HuH-7.5 (cell line): ENCODE measurements around the gene GPHN.

Experiments
- DNase-seq: peaks from one replicate; pipeline ENCODE4 v3.0.0; 2011; ENCODE audit warnings: low spot score

GPHN gene

DNA sequence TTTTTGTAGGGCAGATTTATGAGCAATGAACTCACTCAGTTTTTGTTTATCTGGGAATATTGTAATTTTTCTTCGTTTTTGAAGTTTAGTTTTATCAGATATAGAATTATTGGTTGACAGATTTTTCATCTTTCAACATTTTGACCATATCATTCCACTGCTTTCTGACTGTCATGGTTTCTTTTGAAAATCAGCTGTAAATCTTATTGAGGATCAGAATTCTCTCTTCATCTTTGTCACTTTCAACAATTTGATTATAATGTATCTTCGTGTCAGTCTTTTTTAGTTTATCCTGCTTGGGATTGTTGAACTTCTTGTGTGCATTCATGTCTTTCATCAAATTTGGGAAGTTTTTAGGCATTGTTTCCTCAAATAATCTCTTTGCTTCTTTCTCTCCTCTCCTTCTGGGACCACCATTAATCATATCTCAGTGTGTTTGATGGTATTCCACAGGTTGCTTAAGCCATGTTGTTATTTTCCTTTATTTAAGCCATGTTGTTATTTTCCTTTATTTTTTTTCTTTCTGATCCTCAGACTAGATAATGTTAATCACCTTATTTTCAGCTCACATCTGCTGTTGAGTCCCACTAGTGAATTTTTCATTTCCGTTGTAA is 451.6 kb downstream of the GPHN start:
- DNase-seq = no peak

DNA sequence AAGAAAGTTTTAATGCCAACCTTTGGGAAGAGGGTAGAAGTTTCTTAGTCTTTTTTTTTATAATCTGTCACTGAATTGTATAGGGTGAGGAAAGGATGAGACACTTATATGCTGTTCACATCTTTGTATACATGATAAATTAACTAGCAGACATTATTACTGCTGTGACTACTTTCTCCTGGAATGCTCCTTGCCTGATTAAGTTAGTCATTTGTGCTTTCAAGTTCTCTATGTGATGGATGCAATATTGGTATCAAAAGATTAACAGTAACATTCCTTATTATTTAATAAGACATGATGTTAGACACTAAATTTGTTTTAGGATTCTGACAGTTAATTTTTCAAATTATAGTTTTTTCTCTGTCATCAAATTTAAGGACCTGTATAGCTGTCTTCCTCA is 457.9 kb downstream of the GPHN start:
- no peak for DNase-seq

DNA sequence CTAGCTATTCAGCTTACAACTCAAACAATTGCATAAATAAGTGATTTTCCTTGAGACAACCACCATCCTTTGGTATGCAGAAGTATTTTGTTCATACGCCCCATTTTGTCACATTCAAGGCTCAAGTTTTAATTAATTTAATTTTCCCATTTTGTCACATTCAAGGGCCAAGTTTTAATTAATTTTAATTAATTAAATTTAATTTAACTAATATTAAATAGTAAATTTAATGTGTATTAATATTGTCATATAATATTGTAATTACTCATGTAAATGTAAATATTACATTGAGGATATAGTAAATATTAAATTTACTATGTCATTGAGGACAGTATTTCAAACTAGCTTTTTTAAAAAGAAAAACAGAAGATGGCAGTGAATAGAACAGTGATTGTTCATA is 464.5 kb downstream of the GPHN start:
- no peak for DNase-seq

DNA sequence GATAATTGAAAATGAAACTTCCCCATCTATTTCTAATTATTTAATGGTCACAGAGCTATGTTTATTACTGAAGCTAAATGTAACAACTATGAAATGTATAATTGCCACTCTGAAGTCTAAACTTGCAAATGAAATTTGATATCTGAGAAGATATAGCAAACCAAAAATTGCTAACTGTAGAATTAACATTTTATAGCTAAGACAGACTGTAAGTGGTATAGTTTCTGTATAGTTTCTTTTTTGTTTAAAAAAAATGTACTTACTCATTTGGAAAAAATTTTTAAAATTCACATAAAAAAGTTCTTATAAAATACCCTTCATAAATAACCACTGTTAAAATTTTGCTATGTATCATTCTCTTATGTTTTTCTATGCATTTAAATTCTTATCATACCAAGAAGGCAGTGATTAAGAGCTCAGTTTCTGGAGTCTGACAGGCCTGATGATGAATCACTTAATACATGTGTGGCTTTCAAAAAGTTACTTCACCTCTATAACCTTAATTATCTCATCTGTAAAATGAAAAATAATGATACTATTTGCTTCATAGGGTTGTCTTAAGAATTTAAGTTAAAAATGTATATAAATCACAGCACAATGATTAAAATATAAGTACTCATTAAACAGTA is 466.6 kb downstream of the GPHN start:
- no peak for DNase-seq

DNA sequence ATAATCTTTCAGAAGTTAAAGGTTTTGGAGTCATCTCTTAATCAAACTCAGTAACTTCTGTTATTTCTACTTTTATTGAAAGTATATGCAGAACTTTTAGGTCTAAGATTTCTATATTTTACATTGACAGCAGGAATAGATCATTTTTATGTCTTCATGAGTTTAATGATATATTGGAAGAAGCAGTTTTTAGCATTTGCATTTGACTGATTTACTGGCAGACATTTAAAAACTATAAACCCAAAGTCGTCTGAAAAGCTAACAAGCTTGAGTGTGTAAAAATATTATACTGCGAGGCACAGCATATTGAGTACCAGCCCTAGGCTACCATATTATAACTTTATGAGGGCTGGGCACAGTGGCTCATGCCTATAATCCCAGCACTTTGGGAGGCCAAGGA is 467.3 kb downstream of the GPHN start:
- DNase-seq = no peak

DNA sequence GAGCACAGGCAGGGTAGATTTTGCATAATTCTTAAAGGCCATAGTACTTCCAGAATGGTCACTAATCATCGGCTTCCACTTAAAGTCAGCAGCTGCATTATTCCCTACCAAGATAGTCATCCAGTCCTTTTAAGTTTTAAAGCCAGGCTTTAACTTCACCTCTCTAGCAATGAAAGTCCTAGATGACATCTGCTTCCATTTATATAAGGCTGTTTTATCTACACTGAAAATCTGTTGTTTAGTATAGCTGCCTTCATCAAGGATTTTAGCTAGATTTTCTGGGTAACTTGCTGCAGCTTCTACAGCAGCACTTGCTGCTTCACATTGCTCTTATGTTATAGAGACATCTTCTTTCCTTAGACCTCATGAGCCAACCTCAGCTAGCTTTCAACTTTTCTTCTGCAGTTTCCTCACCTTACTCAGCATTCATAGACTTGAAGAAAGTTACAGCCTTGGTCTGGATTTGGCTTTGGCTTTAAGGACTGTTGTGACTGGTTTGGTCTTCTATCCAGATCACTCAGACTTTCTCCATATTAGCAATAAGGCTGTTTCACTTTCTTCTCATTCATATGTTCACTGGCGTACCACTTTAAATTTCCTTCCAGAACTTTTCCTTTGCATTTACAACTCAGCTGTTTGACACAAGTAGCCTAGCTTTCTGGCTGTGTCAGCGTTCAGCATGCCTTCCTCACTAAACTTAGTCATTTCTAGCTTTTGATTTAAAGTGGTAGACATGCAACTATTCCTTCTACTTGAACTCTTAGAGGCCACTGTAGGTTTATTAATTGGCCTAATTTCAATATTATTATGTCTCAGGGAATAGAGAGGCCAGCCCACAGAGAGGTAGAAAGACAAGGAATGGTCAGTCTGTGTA is 471.4 kb downstream of the GPHN start:
- DNase-seq = no peak

DNA sequence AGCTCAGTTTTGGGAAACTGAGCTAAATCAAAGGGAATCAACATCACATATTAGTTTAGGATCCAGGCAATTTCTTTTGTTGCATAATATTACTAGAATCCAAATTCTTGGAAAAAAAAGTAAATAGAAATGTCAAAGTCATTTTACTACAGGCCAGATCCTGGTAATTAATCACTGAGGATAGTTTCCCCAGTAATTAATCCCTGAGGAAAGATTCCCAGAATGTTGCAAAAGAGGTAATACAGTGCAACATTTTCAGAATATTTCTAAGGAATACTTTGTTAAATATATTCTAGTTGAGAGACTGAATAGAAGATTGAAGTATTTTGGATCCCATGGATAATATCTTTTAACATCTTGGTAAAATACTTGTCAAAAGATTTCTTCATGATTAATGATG is 474.3 kb downstream of the GPHN start:
- no peak for DNase-seq

DNA sequence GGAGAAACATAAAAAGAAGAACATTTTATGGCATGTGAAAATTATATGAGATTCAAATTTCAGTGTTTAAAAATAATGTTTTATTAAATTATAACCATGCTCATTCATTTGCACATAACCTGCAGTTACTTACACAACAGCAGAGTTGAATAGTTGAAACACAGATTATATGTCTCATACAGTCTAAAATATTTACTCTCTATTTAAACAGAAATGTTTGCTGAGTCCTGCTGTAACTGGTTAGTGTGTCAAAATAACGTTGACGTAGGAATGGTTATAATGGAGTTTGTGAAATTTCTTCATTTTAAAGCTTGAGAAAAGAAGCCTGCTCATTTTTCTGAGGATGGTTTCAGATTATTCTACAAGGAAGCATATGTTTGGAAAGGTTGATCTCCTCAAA is 484.8 kb downstream of the GPHN start:
- no peak for DNase-seq

DNA sequence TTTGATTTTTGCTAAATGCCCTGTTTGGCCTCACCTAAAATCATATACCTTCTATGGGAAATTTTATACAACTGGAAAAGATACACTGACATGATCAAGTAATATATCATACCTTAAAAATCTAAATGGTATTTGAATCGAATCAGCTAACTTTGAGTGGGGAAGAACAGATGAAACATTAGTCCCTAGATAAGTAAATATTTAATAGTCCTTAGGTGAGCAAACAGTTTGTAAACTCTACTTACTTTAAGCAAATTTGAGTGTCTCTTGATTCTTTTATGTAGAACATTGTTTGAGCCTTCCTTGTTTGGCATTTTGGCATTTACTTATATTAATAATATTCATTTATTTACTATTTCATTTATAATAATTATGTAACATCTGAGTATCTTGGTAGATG is 485.6 kb downstream of the GPHN start:
- no peak for DNase-seq

DNA sequence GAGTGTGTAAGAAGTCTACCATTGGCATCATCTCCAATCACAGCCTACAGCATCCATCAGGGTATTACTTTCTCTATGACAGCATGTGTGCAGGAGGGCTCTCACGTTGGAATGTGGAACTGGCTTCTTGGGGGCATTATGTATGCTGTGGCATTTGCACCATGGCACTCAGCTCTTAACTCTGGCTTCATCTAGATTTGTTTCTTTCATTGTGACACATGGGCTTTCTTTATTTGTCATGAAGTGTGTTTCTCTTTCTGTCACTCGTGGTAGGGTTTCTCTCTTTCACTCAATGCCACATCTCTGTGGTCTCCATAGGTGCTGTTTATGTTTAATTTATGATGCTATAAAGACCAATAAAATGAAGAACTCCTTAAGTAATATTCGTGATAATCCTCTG is 490.1 kb downstream of the GPHN start:
- no peak for DNase-seq

DNA sequence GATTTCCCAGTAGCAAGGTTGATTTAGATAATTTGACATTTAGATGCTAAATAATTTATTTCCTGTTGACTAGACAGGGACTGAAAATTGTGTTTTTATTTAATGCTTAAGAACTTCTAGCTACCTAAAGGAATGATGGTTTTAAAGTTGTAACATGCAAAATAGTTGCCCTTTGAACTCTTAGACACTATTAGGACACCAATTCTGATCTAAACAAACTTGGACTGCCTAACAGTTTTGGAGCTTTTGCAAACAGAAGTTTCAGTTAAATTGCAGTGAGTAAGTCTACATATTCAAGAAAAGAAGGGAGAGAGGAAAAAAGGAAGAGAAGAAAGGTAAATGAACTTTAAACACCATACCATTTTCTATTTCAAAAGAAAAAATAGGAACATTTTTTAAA is 492.0 kb downstream of the GPHN start:
- no peak for DNase-seq

DNA sequence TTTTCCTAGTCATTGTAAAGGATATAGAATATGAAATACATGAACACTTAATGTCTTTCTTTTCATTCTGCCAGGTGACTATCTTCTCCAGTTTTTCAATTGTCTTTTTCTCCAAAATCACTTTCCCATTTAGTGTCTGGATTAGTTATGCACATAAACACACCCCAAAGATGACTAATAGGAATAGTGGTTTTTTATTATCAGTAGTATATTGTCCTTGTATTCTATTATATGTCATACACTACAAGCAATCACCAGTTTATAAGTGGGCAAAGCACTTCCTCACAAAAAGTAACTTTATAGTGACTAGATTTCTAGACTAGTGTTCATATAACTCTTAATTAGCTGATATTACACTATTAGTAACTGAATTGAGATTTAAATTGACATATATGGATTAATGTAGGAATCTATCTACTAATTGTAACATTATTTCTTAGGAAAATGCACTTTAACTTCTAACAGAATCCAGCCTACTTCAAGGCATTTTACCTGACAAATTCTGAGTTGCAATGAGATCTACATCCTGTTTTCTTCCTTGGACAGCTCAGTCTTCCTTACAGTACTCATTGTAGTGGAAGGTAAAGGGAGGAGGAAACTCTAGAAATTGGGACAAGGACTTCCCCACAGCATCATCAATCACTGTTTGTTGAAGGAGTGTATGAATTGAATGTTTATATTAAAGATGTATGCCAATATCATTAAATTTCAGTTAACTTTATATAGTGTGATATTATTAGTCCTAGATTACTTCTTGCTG is 495.2 kb downstream of the GPHN start:
- no peak for DNase-seq

DNA sequence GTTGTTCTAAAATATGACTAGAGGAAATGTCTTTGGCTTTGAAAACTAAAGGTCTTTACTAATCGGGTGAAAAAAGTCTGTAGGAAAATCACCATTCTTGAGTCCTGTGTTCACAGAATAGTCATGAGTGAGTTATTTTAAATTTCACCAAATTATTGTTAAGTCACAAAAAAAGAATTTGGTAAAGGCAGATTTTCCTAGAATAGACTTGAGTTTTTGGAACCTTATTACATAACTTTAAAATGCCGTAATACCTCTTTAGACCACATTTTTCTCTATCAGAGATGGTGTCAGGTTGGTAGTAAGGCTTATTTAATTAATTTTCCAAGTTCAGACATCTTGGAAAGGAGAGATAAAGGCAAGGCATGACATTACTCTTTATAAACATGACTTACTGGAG is 496.6 kb downstream of the GPHN start:
- DNase-seq = no peak

DNA sequence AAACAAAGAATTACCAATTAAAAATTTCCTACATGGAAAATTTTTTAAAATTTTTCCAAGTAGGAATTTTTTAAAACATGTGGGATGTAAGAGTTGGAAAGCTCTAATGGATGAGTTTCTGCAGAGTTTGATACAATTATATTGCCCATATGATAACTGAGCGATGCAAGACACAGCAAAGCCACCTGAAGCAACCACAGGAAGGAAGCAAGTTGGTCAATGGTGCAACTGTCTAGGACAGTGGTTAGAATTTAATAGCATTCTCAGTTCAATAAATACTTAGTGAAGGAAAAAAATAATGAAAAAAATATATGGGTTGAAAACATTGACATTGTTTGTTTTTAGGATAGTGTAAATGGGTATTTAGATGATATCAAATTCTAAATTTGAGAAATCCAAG is 502.7 kb downstream of the GPHN start:
- no peak for DNase-seq

DNA sequence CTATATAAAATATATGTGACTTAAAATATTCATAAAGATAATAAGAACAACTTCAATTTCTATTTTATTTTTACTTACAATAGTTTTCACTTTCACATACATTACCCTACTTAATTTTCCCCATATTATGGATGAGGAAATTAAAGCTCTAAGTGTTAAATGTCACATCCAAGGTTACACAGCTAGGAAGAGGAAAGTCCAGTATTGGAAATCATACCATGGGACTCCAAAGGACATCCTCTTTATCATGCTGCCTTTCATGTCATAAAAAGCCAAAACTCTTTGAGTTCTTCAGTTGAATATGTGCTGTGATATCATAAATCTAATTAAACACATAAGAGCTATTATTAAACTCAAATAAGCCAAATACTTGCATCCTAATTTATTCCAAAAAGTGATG is 508.9 kb downstream of the GPHN start:
- no peak for DNase-seq

DNA sequence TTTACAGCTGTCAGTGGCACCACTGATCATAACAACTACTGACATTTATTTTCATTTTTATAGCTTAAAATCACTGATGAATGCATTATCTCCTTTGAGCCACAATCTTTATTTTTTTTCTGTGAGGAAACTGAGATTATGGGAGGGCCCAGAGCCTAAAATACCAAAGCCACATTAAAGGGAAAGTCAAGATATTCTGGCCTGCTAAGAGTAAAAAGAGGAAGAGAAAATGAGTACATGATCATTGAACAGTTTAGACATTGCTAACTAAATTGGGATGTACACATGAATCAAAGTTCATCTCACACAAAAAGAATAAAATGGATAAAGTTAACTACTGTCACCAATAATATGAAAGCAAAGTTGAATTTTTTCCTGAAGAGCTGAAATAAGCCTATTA is 510.8 kb downstream of the GPHN start:
- DNase-seq = no peak

DNA sequence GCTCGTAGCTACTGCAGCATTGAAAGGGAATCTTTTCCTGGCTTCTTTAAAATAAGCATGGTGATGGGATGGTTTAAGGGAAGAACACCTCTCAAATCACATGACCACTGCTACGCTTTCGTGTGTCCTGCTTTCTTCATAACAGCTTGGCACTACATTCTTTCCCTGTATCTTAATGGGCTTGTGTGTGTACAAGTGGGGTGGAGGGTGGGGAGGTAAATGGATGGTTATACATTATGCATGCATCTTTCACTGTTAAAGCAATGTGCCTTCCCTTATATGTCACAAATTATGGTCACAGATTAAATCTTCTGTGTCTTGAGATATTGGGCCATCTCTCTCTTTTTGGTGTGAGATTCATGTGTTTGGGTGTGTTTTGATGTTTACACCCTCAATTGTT is 511.8 kb downstream of the GPHN start:
- DNase-seq = no peak

DNA sequence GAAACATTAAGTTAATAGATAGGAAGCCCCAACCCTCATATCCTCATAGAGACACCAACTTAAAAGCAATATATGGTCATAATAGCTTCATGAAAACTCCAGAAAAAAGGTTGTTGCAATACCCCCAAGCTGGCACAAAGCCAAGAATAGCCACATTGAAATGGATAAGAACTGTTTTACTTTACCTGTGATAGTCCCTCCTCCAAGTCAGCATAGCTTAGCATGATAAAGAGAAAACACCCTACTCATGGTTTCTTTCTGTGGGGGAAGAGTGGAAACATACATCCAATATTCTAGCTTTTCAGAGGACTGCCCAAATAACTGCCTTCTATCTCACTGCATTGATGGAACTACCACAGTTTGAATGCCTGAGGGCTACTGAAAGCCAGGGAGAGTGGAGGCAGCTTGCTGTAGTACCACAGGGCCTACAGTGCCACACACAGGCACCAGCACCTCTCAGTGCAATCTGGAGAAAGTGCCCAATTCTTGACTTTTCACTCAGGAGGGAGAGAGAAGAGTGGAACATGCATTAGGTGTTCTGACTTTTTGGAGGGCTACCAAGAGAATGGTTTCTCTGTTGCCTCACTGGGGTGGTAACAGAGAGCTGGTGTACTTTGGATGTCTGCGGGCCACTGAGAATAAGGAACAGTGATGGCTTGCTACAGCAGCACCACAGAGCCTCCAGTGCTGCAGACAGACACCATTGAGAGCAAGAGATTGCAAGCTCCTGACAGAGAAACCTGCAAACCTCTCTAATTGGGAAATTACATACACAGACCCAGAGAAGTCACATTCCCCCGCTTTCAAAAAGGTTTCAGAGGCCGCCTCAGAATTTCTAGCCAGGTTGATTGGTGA is 524.2 kb downstream of the GPHN start:
- no peak for DNase-seq

DNA sequence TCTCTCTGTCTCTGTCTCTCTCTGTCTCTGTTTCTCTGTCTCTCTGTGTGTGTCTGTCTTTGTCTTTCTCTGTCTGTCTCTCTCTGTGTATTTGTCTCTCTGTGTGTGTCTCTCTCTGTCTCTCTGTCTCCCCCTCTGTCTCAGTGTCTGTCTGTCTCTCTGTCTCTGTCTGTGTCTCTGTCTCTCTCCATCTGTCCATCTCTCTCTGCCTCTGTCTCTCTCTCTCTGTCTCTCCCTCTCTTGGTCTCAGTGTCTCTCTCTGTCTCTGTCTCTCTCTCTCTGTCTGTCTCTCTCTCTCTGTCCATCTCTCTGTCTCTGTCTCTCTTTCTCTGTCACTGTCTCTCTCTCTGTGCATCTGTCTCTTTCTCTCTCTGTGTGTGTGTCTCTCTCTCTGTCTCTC is 537.5 kb downstream of the GPHN start:
- no peak for DNase-seq

DNA sequence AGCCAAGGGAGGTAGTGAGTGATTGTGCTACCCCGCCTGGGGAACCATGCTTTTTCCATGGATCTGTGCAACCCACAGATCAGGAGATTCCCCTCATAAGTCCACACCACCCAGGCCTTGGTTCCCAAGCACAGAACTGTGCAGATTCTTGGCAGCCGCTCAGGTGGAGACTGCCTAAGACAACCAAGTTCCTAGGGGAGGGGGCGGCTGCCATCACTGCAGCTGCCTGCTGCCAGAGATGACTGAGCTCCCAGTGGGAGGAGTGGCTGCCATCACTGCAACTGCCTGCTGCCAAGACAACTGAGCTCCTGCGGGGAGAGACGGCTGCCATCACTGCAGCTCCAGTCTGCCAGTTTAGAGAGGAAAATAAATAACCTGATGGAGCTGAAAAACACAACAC is 542.9 kb downstream of the GPHN start:
- DNase-seq = no peak

DNA sequence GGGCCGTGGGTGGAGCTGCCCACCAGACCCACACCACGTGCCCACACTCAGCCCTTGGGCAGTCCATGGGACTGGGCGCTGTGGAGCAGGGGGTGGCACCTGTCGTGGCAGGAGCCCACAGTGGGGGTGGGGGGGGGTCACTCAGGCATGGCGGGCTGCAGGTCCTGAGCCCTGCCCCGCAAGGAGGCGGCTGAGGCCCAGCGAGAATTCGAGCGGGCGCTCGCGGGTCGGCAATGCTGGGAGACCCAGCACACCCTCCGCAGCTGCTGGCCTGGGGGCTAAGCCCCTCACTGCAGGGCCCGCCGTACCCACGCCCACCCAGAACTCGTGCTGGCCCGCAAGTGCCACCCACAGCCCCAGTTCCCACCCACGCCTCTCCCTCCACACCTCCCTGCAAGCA is 548.7 kb downstream of the GPHN start:
- no peak for DNase-seq

DNA sequence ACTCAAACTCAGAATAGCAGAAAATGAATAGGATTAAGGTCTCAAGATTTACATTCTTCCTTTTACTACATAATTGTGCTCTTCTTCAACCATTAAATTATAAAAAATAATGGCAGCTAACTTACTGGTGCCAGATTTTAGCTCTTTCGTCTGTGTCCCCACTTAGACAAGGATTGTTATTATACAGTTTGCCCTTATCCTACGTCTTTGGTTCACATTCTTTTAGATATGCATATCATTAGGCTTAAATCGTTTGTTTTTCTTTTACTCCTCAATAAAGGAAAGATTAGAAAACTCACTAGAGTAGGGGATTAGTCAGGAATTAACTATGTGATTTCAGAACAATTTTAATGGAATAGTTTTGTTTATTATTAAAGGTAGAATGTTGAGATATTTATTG is 551.6 kb downstream of the GPHN start:
- no peak for DNase-seq
